Activated T-helper 2 cell treated with anti-CD3 and anti-CD28 coated beads, Interferon-gamma antibody, Interleukin-2, Interleukin-4, amounts not matched to agents 10 μg/mL and 5 μg/mL and 100 μg/mL, durations not matched to agents 14 hours and 24 hours and 36 hours (primary cell): ENCODE data around the gene BRCA1. TPM values are rescaled to one million over a fixed set of nuclear protein-coding genes. Genes with fewer than 3 reads are reported as not detected.
A peak's percentile ranks its signal among the peaks of the same experiment; 100 is the strongest.
"Not testable (repeated sequence)": the region's sequence is repeated elsewhere in the genome, so short reads cannot be mapped to it uniquely, and the experiment has no call there.

Experiments used
- DNase-seq: peaks from one replicate; pipeline ENCODE4 v3.0.0; 2021; ENCODE audit warnings: low spot score
- H3K27ac Mint-ChIP-seq: one replicate; pipeline ENCODE4 v1.8.0; 2021; ENCODE audit warnings: mixed read lengths
- H3K27me3 Mint-ChIP-seq: one replicate; pipeline ENCODE4 v1.8.0; 2021; ENCODE audit warnings: low read depth, mixed read lengths
- H3K36me3 Mint-ChIP-seq: one replicate; pipeline ENCODE4 v1.8.0; 2021; ENCODE audit warnings: low read depth, mixed read lengths
- H3K4me1 Mint-ChIP-seq: one replicate; pipeline ENCODE4 v1.8.0; 2021; ENCODE audit warnings: low read depth, mixed read lengths
- H3K4me3 Mint-ChIP-seq: one replicate; pipeline ENCODE4 v1.8.0; 2021; ENCODE audit warnings: low read depth, mild to moderate bottlenecking, moderate library complexity, mixed read lengths
- H3K9me3 Mint-ChIP-seq: one replicate; pipeline ENCODE4 v1.8.0; 2021; ENCODE audit warnings: mixed read lengths
- intact Hi-C: fragments of 100-400 bp; cut with micrococcal nuclease; formaldehyde crosslinking; loops from one replicate; pipeline ENCODE4 v1.15.1; 2023
- total RNA-seq: library from RNA; stranded (reverse); gene quantifications from 2 replicates; pipeline ENCODE4 v1.2.3, GENCODE V29; 2022

The BRCA1 gene
- total RNA-seq, 1 donor from 2014 or later: 68.3 TPM

DNA sequence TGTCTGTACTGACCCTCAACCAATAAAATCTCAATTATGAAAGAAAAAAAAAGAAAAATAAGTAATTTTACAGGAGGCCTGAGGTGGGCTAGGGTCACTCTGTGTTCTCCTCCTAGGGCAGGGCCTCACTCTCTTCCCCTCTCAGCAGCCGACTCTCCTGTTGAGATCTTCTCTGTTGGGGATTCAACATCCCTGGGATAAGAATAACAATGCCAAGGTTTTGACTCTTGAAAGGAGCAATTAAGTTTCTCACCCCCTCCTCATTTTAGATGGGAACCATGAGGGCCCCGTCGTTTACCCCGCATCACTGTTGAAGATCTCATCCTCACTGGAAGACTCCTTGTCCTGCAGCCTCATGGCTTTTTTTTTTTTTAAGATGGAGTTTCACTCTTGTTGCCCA lies 21.5 kb upstream of the BRCA1 start:
- H3K27me3 Mint-ChIP-seq: no peaks in the 10 kb centered on the region
- H3K4me1 Mint-ChIP-seq: no peaks in the 10 kb centered on the region
- intact Hi-C loops: no loop called here
- peaks cover 5% of the 10 kb centered on the region for H3K36me3 Mint-ChIP-seq
- H3K4me3 Mint-ChIP-seq: no peak overlapping the region
- no peak for DNase-seq
- H3K27ac Mint-ChIP-seq: no peak overlapping the region
- no peaks in the 10 kb centered on the region for H3K9me3 Mint-ChIP-seq

GRCh38 chr17:43143201-43143600 lies 18.0 kb upstream of the BRCA1 start:
- Mint-ChIP-seq H3K9me3 (no peaks in the 10 kb centered on the region), H3K27ac (no peak overlapping the region), H3K36me3 (peaks cover 14% of the 10 kb centered on the region), H3K4me1 (no peaks in the 10 kb centered on the region), H3K27me3 (no peaks in the 10 kb centered on the region), H3K4me3 (no peak overlapping the region)
- no peak for DNase-seq
- intact Hi-C loops: no loop called here

- Mint-ChIP-seq H3K4me1 (no peaks in the 10 kb centered on the region), H3K27me3 (no peaks in the 10 kb centered on the region), H3K27ac (no peak overlapping the region), H3K9me3 (no peaks in the 10 kb centered on the region), H3K4me3 (no peak overlapping the region), H3K36me3 (peaks cover 14% of the 10 kb centered on the region)
- no peak for DNase-seq
- intact Hi-C loops: no loop called here
Measured at GRCh38 chr17:43142153-43142552, 17.0 kb upstream of the BRCA1 start.

DNA sequence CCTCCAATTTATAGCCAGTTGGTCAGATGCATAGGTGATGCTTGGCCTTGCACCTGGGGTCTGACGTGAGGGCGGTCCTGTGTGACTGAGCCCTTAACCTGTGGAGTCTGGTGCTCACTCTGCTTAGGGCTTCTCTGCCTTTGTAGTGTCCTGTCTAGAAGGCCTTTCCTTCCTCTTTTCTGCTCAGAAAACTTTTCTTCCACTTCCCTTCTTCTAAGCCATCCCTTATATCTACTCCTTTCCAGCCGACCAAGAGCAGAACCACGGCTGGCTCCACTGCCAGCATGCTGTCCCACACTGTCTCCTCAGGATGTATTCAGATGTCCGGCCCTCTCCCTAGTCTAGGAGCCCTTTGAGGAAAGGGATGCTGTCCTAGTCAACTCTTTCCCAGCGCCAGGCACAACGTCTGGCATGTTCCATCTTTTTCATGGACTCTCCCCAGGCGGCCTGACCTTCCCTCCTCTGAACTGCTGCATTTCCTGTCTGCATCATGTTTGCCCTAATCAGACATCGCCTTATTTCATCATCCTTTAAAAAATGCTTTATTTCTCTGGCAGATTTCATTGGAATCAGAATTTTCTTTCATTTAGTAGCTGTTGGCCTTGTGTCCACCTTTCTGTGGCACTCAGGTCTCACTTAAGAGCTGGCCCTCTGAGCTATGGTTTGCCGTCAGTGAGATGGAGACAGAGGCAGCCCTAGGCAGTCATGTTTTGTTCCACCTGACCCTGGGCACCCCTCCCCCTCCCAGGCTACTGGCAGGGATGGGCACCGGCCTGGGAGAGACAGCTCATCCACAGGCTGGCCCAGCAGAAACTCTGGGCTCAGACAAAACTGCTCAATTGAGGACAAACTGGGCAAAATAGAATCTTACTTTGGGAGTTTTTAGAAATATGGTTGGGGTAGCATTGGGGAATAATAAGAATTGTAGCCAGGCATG lies 15.5 kb upstream of the BRCA1 start:
- intact Hi-C loops: no loop called here
- Mint-ChIP-seq H3K27ac (no peak overlapping the region), H3K4me3 (no peak overlapping the region), H3K27me3 (no peaks in the 10 kb centered on the region), H3K4me1 (peaks cover 12% of the 10 kb centered on the region), H3K36me3 (peaks cover 19% of the 10 kb centered on the region), H3K9me3 (no peaks in the 10 kb centered on the region)
- no peak for DNase-seq

GRCh38 chr17:43138531-43138930 lies 13.4 kb upstream of the BRCA1 start:
- H3K27ac Mint-ChIP-seq, H3K9me3 Mint-ChIP-seq, H3K4me3 Mint-ChIP-seq, H3K27me3 Mint-ChIP-seq, intact Hi-C loops, DNase-seq: not testable (repeated sequence)
- Mint-ChIP-seq H3K36me3 (peaks cover 34% of the 10 kb centered on the region), H3K4me1 (peaks cover 16% of the 10 kb centered on the region)

DNA sequence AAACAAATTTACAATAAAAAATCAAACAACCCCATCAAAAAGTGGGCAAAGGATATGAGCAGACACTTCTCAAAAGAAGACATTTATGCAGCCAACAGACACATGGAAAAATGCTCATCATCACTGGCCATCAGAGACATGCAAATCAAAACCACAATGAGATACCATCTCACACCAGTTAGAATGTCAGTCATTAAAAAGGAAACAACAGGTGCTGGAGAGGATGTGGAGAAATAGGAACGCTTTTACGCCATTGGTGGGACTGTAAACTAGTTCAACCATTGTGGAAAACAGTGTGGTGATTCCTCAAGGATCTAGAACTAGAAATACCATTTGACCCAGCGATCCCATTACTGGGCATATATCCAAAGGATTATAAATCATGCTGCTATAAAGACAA lies 11.4 kb upstream of the BRCA1 start:
- H3K27me3 Mint-ChIP-seq, H3K9me3 Mint-ChIP-seq, H3K4me3 Mint-ChIP-seq, DNase-seq, intact Hi-C loops: not testable (repeated sequence)
- Mint-ChIP-seq H3K27ac (peak overlapping the region; percentile 76), H3K36me3 (peaks cover 33% of the 10 kb centered on the region), H3K4me1 (peaks cover 16% of the 10 kb centered on the region)

DNA sequence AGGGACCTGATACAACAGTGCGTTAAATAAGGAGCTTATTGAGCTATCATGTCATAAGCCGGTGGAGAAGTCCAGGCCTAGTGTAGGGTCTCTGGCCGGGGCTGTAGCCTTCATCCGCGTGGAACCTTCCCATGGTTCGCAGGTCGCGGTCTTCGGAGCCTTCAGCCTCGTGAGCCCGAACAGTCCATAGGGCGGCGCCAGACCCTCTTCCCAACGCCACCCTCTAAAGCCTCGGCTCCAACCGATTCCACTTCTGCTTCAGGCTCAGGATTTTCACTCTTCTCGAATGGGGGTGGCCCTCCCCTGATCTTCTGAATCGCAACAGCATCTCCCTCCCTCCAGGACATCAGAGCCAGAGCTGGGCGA lies 10.3 kb upstream of the BRCA1 start:
- no peaks in the 10 kb centered on the region for H3K9me3 Mint-ChIP-seq
- H3K36me3 Mint-ChIP-seq: peaks cover 28% of the 10 kb centered on the region
- intact Hi-C loops: no loop called here
- H3K27ac Mint-ChIP-seq: no peak overlapping the region
- DNase-seq: no peak
- H3K27me3 Mint-ChIP-seq: no peaks in the 10 kb centered on the region
- no peak overlapping the region for H3K4me3 Mint-ChIP-seq
- peaks cover 16% of the 10 kb centered on the region for H3K4me1 Mint-ChIP-seq

DNA sequence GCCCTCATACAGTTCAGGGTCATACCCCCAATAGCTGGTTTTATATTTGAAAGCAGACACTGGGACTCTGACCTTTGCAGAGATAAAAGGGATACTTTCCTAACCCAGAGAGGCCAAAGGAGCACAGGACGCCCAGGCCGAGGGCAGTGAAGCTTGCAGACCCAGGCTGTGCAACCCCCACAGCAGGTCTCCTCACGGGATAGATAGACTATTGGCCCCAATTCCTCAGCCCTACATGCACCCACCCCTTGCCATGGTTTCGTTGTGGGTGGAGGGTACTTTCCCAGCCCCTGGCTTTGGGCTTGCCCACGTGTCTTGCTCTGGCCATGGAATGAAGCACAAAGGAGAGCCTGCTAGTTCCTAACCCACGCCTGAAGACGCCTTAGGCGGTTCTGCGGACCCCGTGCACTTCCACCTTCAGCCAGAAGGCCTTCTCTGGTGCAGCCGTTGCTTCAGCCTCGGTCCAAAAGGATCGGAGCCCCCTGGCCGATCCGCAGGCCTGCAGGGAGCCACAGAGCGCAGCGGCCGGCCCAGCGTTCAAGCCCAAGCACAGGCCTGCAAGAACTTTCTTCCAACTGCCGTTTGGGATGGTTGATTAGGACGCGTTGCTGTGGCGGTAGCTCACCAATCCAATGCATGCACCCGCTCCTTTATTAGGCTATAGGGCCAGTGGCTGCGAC lies 9.8 kb upstream of the BRCA1 start:
- Mint-ChIP-seq H3K27ac (no peak overlapping the region), H3K4me1 (peaks cover 16% of the 10 kb centered on the region), H3K9me3 (no peaks in the 10 kb centered on the region), H3K27me3 (no peaks in the 10 kb centered on the region), H3K4me3 (no peak overlapping the region), H3K36me3 (peaks cover 24% of the 10 kb centered on the region)
- intact Hi-C loops: no loop called here
- DNase-seq: no peak

GRCh38 chr17:43133439-43133838 lies 8.3 kb upstream of the BRCA1 start:
- not testable (repeated sequence) for H3K27ac Mint-ChIP-seq

GRCh38 chr17:43132117-43132516 lies 7.0 kb upstream of the BRCA1 start:
- Mint-ChIP-seq H3K27me3 (no peaks in the 10 kb centered on the region), H3K9me3 (no peaks in the 10 kb centered on the region), H3K4me3 (no peak overlapping the region), H3K27ac (no peak overlapping the region), H3K36me3 (peaks cover 39% of the 10 kb centered on the region), H3K4me1 (peaks cover 20% of the 10 kb centered on the region)
- intact Hi-C loops: no loop called here
- DNase-seq: no peak

More at GRCh38 chr17:43133439-43133838, 8.3 kb upstream of the BRCA1 start:
- H3K4me3 Mint-ChIP-seq, H3K9me3 Mint-ChIP-seq, intact Hi-C loops, H3K27me3 Mint-ChIP-seq, DNase-seq: not testable (repeated sequence)
- H3K4me1 Mint-ChIP-seq: peaks cover 16% of the 10 kb centered on the region
- peaks cover 28% of the 10 kb centered on the region for H3K36me3 Mint-ChIP-seq

DNA sequence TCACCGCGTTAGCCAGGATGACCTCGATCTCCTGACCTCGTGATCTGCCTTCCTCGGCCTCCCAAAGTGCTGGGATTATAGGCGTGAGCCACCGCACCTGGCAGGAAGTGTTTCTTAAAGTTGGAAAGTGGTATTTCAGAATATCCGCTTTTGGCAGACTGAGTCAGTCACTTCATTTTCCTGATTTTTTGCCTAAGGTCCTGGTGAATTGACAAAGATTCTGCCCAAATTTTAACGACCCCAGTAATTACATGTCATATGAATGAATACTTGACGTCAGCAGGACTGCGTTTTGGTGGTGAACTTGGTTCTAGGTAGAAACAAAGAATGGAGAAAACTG lies 4.5 kb upstream of the BRCA1 start:
- no peak overlapping the region for H3K27ac Mint-ChIP-seq
- H3K27me3 Mint-ChIP-seq: no peaks in the 10 kb centered on the region
- H3K36me3 Mint-ChIP-seq: peaks cover 36% of the 10 kb centered on the region
- peaks cover 13% of the 10 kb centered on the region for H3K4me1 Mint-ChIP-seq
- intact Hi-C loops: no loop called here
- H3K9me3 Mint-ChIP-seq: no peaks in the 10 kb centered on the region
- no peak for DNase-seq
- no peak overlapping the region for H3K4me3 Mint-ChIP-seq

DNA sequence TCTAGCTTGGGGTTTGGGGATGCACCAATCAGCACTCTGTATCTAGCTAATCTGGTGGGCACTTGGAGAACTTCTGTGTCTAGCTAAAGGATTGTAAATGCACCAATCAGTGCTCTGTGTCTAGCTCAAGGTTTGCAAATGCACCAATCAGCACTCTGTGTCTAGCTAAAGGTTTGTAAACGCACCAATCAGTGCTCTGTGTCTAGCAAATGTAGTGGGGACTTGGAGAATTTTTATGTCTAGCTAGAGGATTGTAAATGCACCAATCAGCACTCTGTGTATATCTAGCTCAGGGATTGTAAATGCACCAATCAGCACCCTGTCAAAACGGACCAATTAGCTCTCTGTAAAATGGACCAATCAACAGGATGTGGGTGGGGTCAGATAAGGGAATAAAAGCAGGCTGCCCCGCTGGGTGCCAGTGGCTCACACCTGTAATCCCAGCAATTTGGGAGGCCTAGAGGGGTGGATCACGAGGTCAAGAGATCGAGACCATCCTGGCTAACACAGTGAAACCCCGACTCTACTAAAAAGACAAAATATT lies 2.2 kb upstream of the BRCA1 start:
- Mint-ChIP-seq H3K4me1 (peaks cover 19% of the 10 kb centered on the region), H3K27ac (peak overlapping the region; percentile 49), H3K36me3 (peaks cover 28% of the 10 kb centered on the region), H3K4me3 (peak overlapping the region; percentile 75)
- H3K27me3 Mint-ChIP-seq, H3K9me3 Mint-ChIP-seq, DNase-seq, intact Hi-C loops: not testable (repeated sequence)

DNA sequence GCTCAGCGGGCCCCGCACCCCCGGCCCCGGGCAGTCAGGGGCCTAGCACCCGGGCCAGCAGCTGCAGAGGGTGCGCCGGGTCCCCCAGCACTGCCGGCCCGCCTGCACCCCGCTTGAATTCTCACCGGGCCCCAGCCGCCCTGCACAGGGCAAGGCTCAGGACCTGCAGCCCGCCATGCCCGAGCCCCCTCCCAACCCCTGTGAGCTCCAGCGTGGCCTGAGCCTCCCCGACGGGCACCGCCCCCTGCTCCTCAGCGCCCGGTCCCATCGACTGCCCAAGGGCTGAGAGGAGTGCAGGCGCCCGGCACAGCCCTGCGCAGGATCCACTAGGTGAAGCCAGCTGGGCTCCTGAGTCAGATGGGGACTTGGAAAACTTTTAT lies 1.7 kb upstream of the BRCA1 start:
- H3K27me3 Mint-ChIP-seq: no peaks in the 10 kb centered on the region
- H3K27ac Mint-ChIP-seq: peak overlapping the region; percentile 49
- peaks cover 22% of the 10 kb centered on the region for H3K4me1 Mint-ChIP-seq
- intact Hi-C loops: no loop called here
- H3K9me3 Mint-ChIP-seq: no peaks in the 10 kb centered on the region
- DNase-seq: no peak
- H3K36me3 Mint-ChIP-seq: peaks cover 32% of the 10 kb centered on the region
- peak overlapping the region; percentile 75 for H3K4me3 Mint-ChIP-seq
